ENCODE measurements around the gene MLH1. TPM values are rescaled to one million over a fixed set of nuclear protein-coding genes. Genes with fewer than 3 reads are reported as not detected.

Gene MLH1
- total RNA-seq, 1 experiment from 2014 or later: 47.2 TPM

DNA sequence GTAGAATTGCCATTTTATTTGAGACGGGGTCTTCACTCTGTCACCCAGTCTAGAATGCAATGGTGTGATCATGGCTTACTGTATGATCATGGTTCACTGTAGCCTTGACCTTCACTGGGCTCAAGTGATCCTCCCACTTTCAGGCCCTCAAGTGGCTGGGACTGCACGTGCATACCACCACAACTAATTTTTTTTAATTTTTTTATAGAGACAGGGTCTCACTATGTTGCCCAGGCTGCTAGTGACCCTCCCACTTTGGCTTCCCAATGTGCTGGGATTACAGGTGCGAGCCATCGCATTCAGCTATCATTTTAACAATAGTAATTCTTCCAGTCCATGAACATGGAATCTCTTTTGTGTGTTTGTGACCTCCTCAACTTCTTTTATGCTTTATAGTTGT, 12.3 kb upstream of the MLH1 start:
- H3K4me3 Mint-ChIP-seq: no peak overlapping the region
- H3K4me1 Mint-ChIP-seq: no peaks in the 10 kb centered on the region
- POLR2A ChIA-PET: no interaction called here
- H3K27ac Mint-ChIP-seq: no peak overlapping the region
- CTCF ChIA-PET: no interaction called here
- TF ChIP-seq TP53 (CRISPR knock-in tag; IDR thresholded peaks at IDR 0.05): no peak
- TF ChIP-seq JAZF1 (CRISPR knock-in tag; IDR thresholded peaks at IDR 0.05): no peak
- ATAC-seq: no peak
- no peak for DNase-seq (ENCODE audit: low spot score)
- H3K27me3 Mint-ChIP-seq (ENCODE audit: low read depth): peaks cover 14% of the 10 kb centered on the region
- peaks cover 44% of the 10 kb centered on the region for H3K9me3 Mint-ChIP-seq
- peaks cover 66% of the 10 kb centered on the region for H3K36me3 Mint-ChIP-seq

GRCh38 chr3:36988356-36988755, 5.0 kb upstream of the MLH1 start:
- POLR2A ChIA-PET: interaction anchor here (1.4 kb wide), 1 partner anchor 44 kb away, joined by 4 read pairs; the partner anchor contains the start of gene TRANK1

DNA sequence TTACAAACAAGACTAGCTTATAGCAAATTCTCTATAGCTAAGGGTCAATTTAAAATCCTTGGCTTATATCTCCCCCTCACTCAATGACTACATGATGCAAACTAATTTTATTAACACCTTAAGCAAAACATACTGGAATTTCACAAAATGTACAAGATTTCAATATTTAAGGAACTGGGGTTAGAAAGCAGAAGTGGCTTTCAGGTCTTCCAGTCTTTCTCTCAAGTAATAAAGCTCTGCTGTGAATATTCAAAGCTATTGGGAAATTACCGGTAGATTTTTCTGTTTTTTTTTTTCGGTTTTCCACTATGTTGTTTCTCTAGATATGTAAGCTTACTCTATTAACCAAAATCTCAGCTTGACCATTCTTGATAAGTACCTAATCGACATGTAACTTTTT, 4.3 kb upstream of the MLH1 start:
- Mint-ChIP-seq H3K27me3 (ENCODE audit: low read depth) (no peaks in the 10 kb centered on the region), H3K4me3 (no peak overlapping the region; the same call in 1 of the 2 replicates), H3K36me3 (peaks cover 35% of the 10 kb centered on the region), H3K9me3 (no peaks in the 10 kb centered on the region), H3K27ac (no peak overlapping the region), H3K4me1 (peaks cover 37% of the 10 kb centered on the region)
- DNase-seq (ENCODE audit: low spot score) (no peak), ATAC-seq (no peak)
- ChIA-PET POLR2A (interaction anchor here (0.6 to 1.4 kb wide), 2 partner anchors 33 to 44 kb away, joined by 4 read pairs; partner anchors contain the start of gene TRANK1), CTCF (interaction anchor here (0.6 to 5.5 kb wide), 5 partner anchors 15 to 422 kb away, joined by 3 to 63 read pairs (median 5); no protein-coding TSS in a partner anchor)
- TF ChIP-seq SOX15 (CRISPR knock-in tag; IDR thresholded peaks at IDR 0.05) (no peak), SMAD3 (CRISPR knock-in tag; IDR thresholded peaks at IDR 0.05; ENCODE audit: borderline replicate concordance) (no peak), TEAD4 (CRISPR knock-in tag; IDR thresholded peaks at IDR 0.05) (no peak), ATF6 (CRISPR knock-in tag; IDR thresholded peaks at IDR 0.05) (no peak), FOXP1 (CRISPR knock-in tag; IDR thresholded peaks at IDR 0.05; ENCODE audit: borderline replicate concordance) (no peak), ZMAT4 (CRISPR knock-in tag; IDR thresholded peaks at IDR 0.05) (no peak), ATF2 (CRISPR knock-in tag; IDR thresholded peaks at IDR 0.05; ENCODE audit: borderline replicate concordance, low read depth) (no peak), MXD4 (CRISPR knock-in tag; IDR thresholded peaks at IDR 0.05; ENCODE audit: borderline replicate concordance) (no peak), ZNF423 (CRISPR knock-in tag; IDR thresholded peaks at IDR 0.05) (no peak), MYBL2 (CRISPR knock-in tag; IDR thresholded peaks at IDR 0.05) (no peak), ZNF671 (CRISPR knock-in tag; IDR thresholded peaks at IDR 0.05) (no peak), TEAD1 (CRISPR knock-in tag; IDR thresholded peaks at IDR 0.05) (no peak)
- TF ChIP-seq, protein P1, sequence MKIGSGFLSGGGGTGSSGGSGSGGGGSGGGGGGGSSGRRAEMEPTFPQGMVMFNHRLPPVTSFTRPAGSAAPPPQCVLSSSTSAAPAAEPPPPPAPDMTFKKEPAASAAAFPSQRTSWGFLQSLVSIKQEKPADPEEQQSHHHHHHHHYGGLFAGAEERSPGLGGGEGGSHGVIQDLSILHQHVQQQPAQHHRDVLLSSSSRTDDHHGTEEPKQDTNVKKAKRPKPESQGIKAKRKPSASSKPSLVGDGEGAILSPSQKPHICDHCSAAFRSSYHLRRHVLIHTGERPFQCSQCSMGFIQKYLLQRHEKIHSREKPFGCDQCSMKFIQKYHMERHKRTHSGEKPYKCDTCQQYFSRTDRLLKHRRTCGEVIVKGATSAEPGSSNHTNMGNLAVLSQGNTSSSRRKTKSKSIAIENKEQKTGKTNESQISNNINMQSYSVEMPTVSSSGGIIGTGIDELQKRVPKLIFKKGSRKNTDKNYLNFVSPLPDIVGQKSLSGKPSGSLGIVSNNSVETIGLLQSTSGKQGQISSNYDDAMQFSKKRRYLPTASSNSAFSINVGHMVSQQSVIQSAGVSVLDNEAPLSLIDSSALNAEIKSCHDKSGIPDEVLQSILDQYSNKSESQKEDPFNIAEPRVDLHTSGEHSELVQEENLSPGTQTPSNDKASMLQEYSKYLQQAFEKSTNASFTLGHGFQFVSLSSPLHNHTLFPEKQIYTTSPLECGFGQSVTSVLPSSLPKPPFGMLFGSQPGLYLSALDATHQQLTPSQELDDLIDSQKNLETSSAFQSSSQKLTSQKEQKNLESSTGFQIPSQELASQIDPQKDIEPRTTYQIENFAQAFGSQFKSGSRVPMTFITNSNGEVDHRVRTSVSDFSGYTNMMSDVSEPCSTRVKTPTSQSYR (CRISPR knock-in tag; IDR thresholded peaks at IDR 0.05): no peak
- TF ChIP-seq, protein P2, sequence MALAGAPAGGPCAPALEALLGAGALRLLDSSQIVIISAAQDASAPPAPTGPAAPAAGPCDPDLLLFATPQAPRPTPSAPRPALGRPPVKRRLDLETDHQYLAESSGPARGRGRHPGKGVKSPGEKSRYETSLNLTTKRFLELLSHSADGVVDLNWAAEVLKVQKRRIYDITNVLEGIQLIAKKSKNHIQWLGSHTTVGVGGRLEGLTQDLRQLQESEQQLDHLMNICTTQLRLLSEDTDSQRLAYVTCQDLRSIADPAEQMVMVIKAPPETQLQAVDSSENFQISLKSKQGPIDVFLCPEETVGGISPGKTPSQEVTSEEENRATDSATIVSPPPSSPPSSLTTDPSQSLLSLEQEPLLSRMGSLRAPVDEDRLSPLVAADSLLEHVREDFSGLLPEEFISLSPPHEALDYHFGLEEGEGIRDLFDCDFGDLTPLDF (CRISPR knock-in tag; IDR thresholded peaks at IDR 0.05): no peak

More at GRCh38 chr3:36988356-36988755, 5.0 kb upstream of the MLH1 start:
- CTCF ChIA-PET: interaction anchor here (5.5 kb wide), 1 partner anchor 30 kb away, joined by 63 read pairs; no protein-coding TSS in a partner anchor
- DNase-seq (ENCODE audit: low spot score) (no peak), ATAC-seq (no peak)
- no peaks in the 10 kb centered on the region for H3K9me3 Mint-ChIP-seq
- TF ChIP-seq ETV6 (CRISPR knock-in tag; IDR thresholded peaks at IDR 0.05) (no peak), HMGXB4 (CRISPR knock-in tag; IDR thresholded peaks at IDR 0.05) (no peak)
- no peaks in the 10 kb centered on the region for H3K27me3 Mint-ChIP-seq (ENCODE audit: low read depth)
- H3K27ac Mint-ChIP-seq: no peak overlapping the region; the same call in 1 of the 2 replicates
- H3K4me3 Mint-ChIP-seq: peak overlapping the region; percentile 12; the same call in 1 of the 2 replicates
- H3K4me1 Mint-ChIP-seq: peaks cover 37% of the 10 kb centered on the region
- peaks cover 41% of the 10 kb centered on the region for H3K36me3 Mint-ChIP-seq

Data from WTC11 (cell line).